NCI-H774 (cell line): ENCODE results near the gene GCHFR.

ENCODE experiments used
- DNase-seq: peaks from one replicate; lab custom pipeline; 2025; lab: John Stamatoyannopoulos, UW

Gene GCHFR

GRCh38 chr15:40754883-40755811, 8.7 kb upstream of the GCHFR start, which contains the start of gene RMDN3:
Gene RMDN3, minus strand, starts transcription at chr15:40755254. Its CDS starts 471 bp downstream, at chr15:40754783.
- DNase-seq, result peak; percentile 90

GRCh38 chr15:40755812-40756208, 8.1 kb upstream of the GCHFR start:
- DNase-seq, result no peak

GRCh38 chr15:40756938-40757337, 6.9 kb upstream of the GCHFR start:
- DNase-seq, result no peak

GRCh38 chr15:40759961-40760360, 3.9 kb upstream of the GCHFR start:
- no peak for DNase-seq

- peak; percentile 86 for DNase-seq
Observed at GRCh38 chr15:40762919-40763800, 708 bp upstream of the GCHFR start.

- DNase-seq, result no peak
Observed at GRCh38 chr15:40764629-40765103, 798 bp downstream of the GCHFR start.

GRCh38 chr15:40766194-40766815, 2.4 kb downstream of the GCHFR start:
- no peak for DNase-seq

GRCh38 chr15:40766906-40767837, 3.3 kb downstream of the GCHFR start:
- DNase-seq, result no peak

GRCh38 chr15:40767838-40768500, 4.1 kb downstream of the GCHFR start:
- no peak for DNase-seq

GRCh38 chr15:40768521-40769273, 4.8 kb downstream of the GCHFR start:
- no peak for DNase-seq

GRCh38 chr15:40769274-40770146, 5.6 kb downstream of the GCHFR start, which contains the start of gene C15orf62:
Gene C15orf62, plus strand, starts transcription at chr15:40769980. Its CDS starts 516 bp downstream, at chr15:40770496.
- no peak for DNase-seq

- no peak for DNase-seq
Observed at GRCh38 chr15:40770147-40770721, 6.4 kb downstream of the GCHFR start.

- no peak for DNase-seq
Observed at GRCh38 chr15:40771242-40771641, 7.4 kb downstream of the GCHFR start.

- no peak for DNase-seq
Observed at GRCh38 chr15:40772014-40772413, 8.1 kb downstream of the GCHFR start.

- no peak for DNase-seq
Observed at GRCh38 chr15:40773496-40773895, 9.6 kb downstream of the GCHFR start.

- no peak for DNase-seq
Observed at GRCh38 chr15:40773902-40774301, 10.0 kb downstream of the GCHFR start.

GRCh38 chr15:40775007-40775406, 11.1 kb downstream of the GCHFR start:
- DNase-seq, result no peak
